Activated T-cell treated with anti-CD3 and anti-CD28 coated beads, Interleukin-2, amount 50 U/mL, for 24 hours (primary cell): ENCODE measurements around the gene HPSE2.
"Not testable (repeated sequence)": the region's sequence is repeated elsewhere in the genome, so short reads cannot be mapped to it uniquely, and the experiment has no call there.

ENCODE experiments used
- DNase-seq: peaks from one replicate; pipeline ENCODE4 v3.0.0-alpha.2; 2020
- H3K27ac Mint-ChIP-seq: 2 replicates; pipeline ENCODE4 v1.8.0; 2020; ENCODE audit warnings: mild to moderate bottlenecking, mixed read lengths
- H3K27me3 Mint-ChIP-seq: 2 replicates; pipeline ENCODE4 v1.8.0; 2020; ENCODE audit warnings: mixed read lengths
- H3K36me3 Mint-ChIP-seq: 2 replicates; pipeline ENCODE4 v1.8.0; 2020; ENCODE audit warnings: low read depth, mixed read lengths
- H3K4me1 Mint-ChIP-seq: 2 replicates; pipeline ENCODE4 v1.8.0; 2020; ENCODE audit warnings: low read depth, mixed read lengths
- H3K4me3 Mint-ChIP-seq: 2 replicates; pipeline ENCODE4 v1.8.0; 2020; ENCODE audit warnings: mild to moderate bottlenecking, moderate library complexity, mixed read lengths
- H3K9me3 Mint-ChIP-seq: 2 replicates; pipeline ENCODE4 v1.8.0; 2020; ENCODE audit warnings: mixed read lengths

The HPSE2 gene

GRCh38 chr10:99224766-99225165, 10.9 kb downstream of the HPSE2 start:
- DNase-seq: no peak
- H3K9me3 Mint-ChIP-seq: no peaks in the 10 kb centered on the region
- no peak overlapping the region for H3K4me3 Mint-ChIP-seq
- H3K27me3 Mint-ChIP-seq: peaks cover 37% of the 10 kb centered on the region
- no peaks in the 10 kb centered on the region for H3K36me3 Mint-ChIP-seq
- no peaks in the 10 kb centered on the region for H3K4me1 Mint-ChIP-seq
- no peak overlapping the region for H3K27ac Mint-ChIP-seq

GRCh38 chr10:99207340-99207739, 28.3 kb downstream of the HPSE2 start:
- Mint-ChIP-seq H3K9me3 (no peaks in the 10 kb centered on the region), H3K27me3 (no peaks in the 10 kb centered on the region), H3K36me3 (no peaks in the 10 kb centered on the region), H3K4me1 (no peaks in the 10 kb centered on the region), H3K27ac (no peak overlapping the region), H3K4me3 (no peak overlapping the region)
- no peak for DNase-seq

GRCh38 chr10:99203310-99203709, 32.3 kb downstream of the HPSE2 start:
- Mint-ChIP-seq H3K36me3 (no peaks in the 10 kb centered on the region), H3K27ac (no peak overlapping the region), H3K9me3 (no peaks in the 10 kb centered on the region), H3K4me1 (no peaks in the 10 kb centered on the region), H3K27me3 (no peaks in the 10 kb centered on the region), H3K4me3 (no peak overlapping the region)
- DNase-seq: no peak

DNA sequence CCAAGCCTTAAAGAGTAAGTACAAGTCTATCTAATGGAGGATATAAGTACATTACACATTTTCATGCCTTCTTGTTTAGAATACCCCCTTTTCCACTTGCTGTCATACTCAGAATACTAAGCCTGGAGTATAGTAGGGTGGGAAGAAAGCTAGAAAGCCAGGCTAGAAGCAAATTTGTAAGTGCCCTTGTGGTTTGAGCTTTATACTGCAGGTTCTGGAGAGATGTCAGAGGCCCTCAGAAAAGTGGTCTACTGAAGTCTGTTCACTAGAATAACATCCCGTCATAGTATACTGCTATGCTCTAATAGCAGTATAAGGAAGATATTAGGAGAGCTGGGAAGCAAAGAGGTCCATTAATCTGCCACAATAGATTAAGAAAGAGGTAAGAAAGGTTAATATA, 62.7 kb downstream of the HPSE2 start:
- H3K9me3 Mint-ChIP-seq: no peaks in the 10 kb centered on the region
- peaks cover 11% of the 10 kb centered on the region for H3K27me3 Mint-ChIP-seq
- H3K4me1 Mint-ChIP-seq: no peaks in the 10 kb centered on the region
- H3K4me3 Mint-ChIP-seq: no peak overlapping the region
- H3K36me3 Mint-ChIP-seq: no peaks in the 10 kb centered on the region
- DNase-seq: no peak
- no peak overlapping the region for H3K27ac Mint-ChIP-seq

DNA sequence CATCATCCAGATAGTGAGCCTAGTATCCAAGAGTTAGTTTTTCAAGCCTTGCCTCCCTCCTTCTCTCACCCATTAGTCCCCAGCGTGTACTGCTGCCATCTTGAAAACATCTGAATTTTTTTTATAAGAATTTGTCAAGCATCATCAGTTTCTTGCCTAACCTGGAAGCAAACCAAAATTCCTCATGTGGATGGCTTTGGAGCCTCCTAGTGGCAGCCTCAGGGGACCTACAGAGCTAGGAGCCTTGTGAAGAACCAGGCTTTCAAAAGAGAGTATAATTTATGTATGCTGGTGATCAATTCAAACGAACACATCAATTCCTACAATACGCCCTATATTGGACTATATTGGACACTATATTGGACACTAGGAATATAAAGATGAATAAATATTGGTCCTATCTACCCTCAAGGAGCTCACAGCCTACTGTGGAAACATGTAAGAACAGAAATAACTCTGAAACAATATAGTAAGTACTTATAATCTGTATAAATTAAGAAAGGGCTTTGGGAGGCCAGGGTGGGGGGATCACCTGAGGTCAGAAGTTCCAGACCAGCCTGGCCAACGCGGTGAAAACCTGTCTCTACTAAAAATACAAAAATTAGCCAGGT, 63.4 kb downstream of the HPSE2 start:
- no peaks in the 10 kb centered on the region for H3K4me1 Mint-ChIP-seq
- no peak for DNase-seq

DNA sequence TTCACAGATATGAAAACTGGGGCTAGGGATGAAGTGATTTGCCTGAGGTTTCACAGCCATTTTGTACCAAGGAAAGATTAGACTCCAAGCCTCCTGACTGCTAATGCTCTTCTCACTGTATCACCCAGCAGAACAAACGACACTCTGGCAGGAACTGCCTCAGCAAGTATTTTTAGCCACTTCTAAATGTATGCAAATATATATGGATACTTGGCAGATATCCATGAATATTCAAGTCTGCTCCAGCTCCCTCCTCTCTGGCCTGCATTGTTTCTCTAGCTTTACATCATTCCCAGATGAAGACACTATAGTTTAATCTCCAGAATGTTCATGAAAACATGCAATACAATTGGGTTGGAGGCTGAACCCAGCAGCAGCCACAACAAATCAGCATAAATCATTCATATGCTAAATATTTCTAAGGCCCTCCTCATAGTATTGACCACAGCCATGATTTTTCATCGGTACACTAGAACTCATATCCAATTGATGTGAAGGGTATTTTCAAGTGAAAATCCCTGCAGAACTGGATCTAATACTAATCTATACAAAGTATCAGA, 65.5 kb downstream of the HPSE2 start:
- Mint-ChIP-seq H3K27me3 (peaks cover 8% of the 10 kb centered on the region), H3K9me3 (no peaks in the 10 kb centered on the region), H3K36me3 (no peaks in the 10 kb centered on the region), H3K4me1 (no peaks in the 10 kb centered on the region), H3K4me3 (no peak overlapping the region), H3K27ac (no peak overlapping the region)
- DNase-seq: no peak

More for the DNA sequence above, 63.4 kb downstream of the HPSE2 start:
- Mint-ChIP-seq H3K27me3 (peaks cover 11% of the 10 kb centered on the region), H3K9me3 (no peaks in the 10 kb centered on the region), H3K4me3 (no peak overlapping the region), H3K27ac (no peak overlapping the region), H3K36me3 (no peaks in the 10 kb centered on the region)

- no peaks in the 10 kb centered on the region for H3K27me3 Mint-ChIP-seq
- no peaks in the 10 kb centered on the region for H3K9me3 Mint-ChIP-seq
- H3K4me3 Mint-ChIP-seq: no peak overlapping the region
- H3K36me3 Mint-ChIP-seq: no peaks in the 10 kb centered on the region
- DNase-seq: no peak
- no peaks in the 10 kb centered on the region for H3K4me1 Mint-ChIP-seq
- no peak overlapping the region for H3K27ac Mint-ChIP-seq
Measured at GRCh38 chr10:99161165-99161564, 74.5 kb downstream of the HPSE2 start.

- no peak overlapping the region for H3K4me3 Mint-ChIP-seq
- no peak for DNase-seq
- H3K9me3 Mint-ChIP-seq: no peaks in the 10 kb centered on the region
Measured at GRCh38 chr10:99143651-99144050, 92.0 kb downstream of the HPSE2 start.

DNA sequence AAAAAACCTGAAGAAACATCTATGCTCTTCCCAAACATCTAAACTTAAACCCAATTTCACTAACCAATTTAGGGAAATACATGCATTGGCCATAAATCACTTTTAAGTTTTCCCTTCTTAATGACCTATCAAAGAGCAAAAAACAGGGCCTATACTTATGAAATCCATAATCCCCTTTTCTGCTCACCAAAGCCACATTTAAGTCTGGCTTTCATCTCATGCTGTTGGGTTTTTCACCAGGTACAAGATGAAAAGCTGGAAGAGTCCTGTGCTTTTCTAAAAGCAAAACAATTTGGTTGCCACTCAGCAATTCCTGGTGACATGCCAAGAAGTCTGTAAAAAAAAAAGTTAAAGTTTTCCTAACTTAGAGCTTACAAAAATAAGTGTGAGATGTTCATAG, 92.6 kb downstream of the HPSE2 start:
- no peaks in the 10 kb centered on the region for H3K36me3 Mint-ChIP-seq
- H3K9me3 Mint-ChIP-seq: no peaks in the 10 kb centered on the region
- H3K4me3 Mint-ChIP-seq: no peak overlapping the region
- DNase-seq: no peak
- H3K27me3 Mint-ChIP-seq: no peaks in the 10 kb centered on the region
- peaks cover 1% of the 10 kb centered on the region for H3K4me1 Mint-ChIP-seq
- no peak overlapping the region for H3K27ac Mint-ChIP-seq

More at GRCh38 chr10:99143651-99144050, 92.0 kb downstream of the HPSE2 start:
- H3K27me3 Mint-ChIP-seq: no peaks in the 10 kb centered on the region
- no peaks in the 10 kb centered on the region for H3K36me3 Mint-ChIP-seq
- no peak overlapping the region for H3K27ac Mint-ChIP-seq
- H3K4me1 Mint-ChIP-seq: peaks cover 1% of the 10 kb centered on the region

DNA sequence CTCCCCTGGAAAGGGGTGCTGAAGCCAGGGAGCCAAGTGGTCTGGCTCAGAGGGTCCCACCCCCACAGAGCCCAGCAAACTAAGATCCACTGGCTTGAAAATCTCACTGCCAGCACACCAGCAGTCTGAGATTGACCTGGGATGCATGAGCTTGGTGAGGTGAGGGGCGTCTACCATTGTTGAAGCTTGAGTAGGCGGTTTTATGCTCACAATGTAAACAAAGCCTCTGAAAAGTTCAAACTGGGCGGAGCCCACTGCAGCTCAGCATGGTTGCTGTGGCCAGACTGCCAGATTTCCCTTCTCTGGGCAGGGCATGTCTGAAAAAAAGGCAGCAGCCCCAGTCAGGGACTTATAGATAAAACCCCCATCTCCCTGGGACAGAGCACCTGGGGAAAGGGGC, 102.8 kb downstream of the HPSE2 start:
- not testable (repeated sequence) for H3K4me3 Mint-ChIP-seq, H3K27me3 Mint-ChIP-seq, H3K27ac Mint-ChIP-seq, H3K4me1 Mint-ChIP-seq, H3K9me3 Mint-ChIP-seq, DNase-seq, H3K36me3 Mint-ChIP-seq

DNA sequence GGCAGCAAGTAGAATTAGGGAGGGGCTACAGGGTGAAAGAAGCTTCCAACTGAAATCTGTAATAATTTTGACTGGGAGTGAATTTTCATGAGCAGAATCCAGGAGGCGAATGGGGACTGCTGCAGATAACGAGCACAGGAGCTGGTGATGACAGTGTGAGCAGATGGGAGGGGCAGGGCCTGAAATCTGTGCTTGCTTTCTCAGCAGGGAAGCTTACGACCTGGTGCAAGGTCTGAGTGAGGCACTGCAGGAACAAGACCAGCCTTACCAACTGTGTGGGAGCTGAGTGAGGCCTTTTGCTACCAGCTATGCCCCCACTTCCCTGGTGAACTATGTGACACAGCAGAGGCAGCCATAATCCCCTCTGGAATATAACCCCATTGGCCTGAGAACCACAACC, 109.8 kb downstream of the HPSE2 start:
- DNase-seq: no peak
- H3K27me3 Mint-ChIP-seq: no peaks in the 10 kb centered on the region
- H3K36me3 Mint-ChIP-seq: no peaks in the 10 kb centered on the region
- H3K27ac Mint-ChIP-seq: no peak overlapping the region
- H3K4me3 Mint-ChIP-seq: no peak overlapping the region
- H3K9me3 Mint-ChIP-seq: peaks cover 13% of the 10 kb centered on the region
- no peaks in the 10 kb centered on the region for H3K4me1 Mint-ChIP-seq

DNA sequence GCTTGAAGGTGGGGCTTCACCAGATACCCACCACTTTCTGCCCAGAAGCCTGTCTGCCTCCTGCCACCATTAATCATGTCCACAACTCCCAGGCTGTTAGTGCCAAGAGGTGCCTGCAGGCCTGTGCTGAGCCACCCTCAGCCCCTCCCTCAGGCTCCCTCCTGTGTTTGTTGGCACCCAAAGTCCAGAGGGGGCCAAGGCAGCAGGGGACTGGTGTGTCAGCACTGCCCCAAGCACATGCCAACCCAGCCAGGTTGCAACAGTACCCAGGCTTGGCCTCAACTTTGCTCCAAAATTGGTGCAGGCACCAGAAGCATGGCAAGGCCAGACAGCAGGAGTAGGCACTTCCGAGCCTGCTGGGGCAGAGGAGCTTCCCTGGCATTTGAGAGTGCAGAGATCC, 111.3 kb downstream of the HPSE2 start:
- Mint-ChIP-seq H3K27ac (no peak overlapping the region), H3K27me3 (no peaks in the 10 kb centered on the region), H3K4me3 (no peak overlapping the region), H3K4me1 (no peaks in the 10 kb centered on the region), H3K9me3 (peaks cover 14% of the 10 kb centered on the region), H3K36me3 (no peaks in the 10 kb centered on the region)
- DNase-seq: no peak

DNA sequence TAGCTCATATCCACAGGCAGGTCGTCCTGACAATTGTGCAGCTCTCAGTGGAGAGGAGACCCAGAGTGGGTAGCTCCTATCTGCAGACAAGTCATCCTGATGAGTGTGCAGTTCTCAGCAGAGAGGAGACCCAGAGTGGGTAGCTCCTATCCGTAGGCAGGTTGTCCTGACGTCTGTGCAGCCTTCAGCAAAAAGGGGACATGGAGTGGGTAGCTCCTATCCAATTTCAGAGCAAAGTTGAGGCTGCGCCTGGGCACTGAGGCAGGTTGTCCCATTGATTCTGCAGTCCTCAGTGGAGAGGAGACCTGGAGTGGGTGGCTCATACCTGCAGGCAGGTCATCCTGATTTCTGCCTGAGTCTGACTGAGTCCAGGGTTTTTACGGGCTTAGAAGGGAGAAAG, 111.8 kb downstream of the HPSE2 start:
- Mint-ChIP-seq H3K4me3 (no peak overlapping the region), H3K4me1 (no peaks in the 10 kb centered on the region), H3K27me3 (no peaks in the 10 kb centered on the region), H3K36me3 (no peaks in the 10 kb centered on the region), H3K27ac (no peak overlapping the region), H3K9me3 (peaks cover 14% of the 10 kb centered on the region)
- DNase-seq: no peak

- no peak for DNase-seq
- H3K4me3 Mint-ChIP-seq: no peak overlapping the region
- H3K27me3 Mint-ChIP-seq: no peaks in the 10 kb centered on the region
- H3K4me1 Mint-ChIP-seq: no peaks in the 10 kb centered on the region
- peaks cover 14% of the 10 kb centered on the region for H3K9me3 Mint-ChIP-seq
- H3K36me3 Mint-ChIP-seq: no peaks in the 10 kb centered on the region
- no peak overlapping the region for H3K27ac Mint-ChIP-seq
Measured at GRCh38 chr10:99123336-99123735, 112.3 kb downstream of the HPSE2 start.

- Mint-ChIP-seq H3K36me3 (no peaks in the 10 kb centered on the region), H3K9me3 (peaks cover 7% of the 10 kb centered on the region), H3K27me3 (no peaks in the 10 kb centered on the region), H3K4me1 (no peaks in the 10 kb centered on the region), H3K27ac (no peak overlapping the region), H3K4me3 (no peak overlapping the region)
- DNase-seq: no peak
Measured at GRCh38 chr10:99119258-99119748, 116.3 kb downstream of the HPSE2 start.

GRCh38 chr10:99115703-99116102, 119.9 kb downstream of the HPSE2 start:
- H3K27me3 Mint-ChIP-seq: peaks cover 3% of the 10 kb centered on the region
- DNase-seq: no peak
- no peaks in the 10 kb centered on the region for H3K4me1 Mint-ChIP-seq
- no peaks in the 10 kb centered on the region for H3K36me3 Mint-ChIP-seq
- H3K27ac Mint-ChIP-seq: no peak overlapping the region
- H3K9me3 Mint-ChIP-seq: peaks cover 4% of the 10 kb centered on the region
- no peak overlapping the region for H3K4me3 Mint-ChIP-seq
